T-helper 1 cell treated with Interleukin-12 subunit alpha and Interleukin-12 subunit beta and Interleukin-4 antibody, amounts not matched to agents 30 μg/mL and 1 μg/mL, for 36 hours (primary cell): Measurements from ENCODE around the gene ZSWIM9.

Experiments used
- H3K27ac Mint-ChIP-seq: one replicate; pipeline ENCODE4 v1.8.0; 2021; ENCODE audit warnings: mild to moderate bottlenecking, mixed read lengths
- H3K27me3 Mint-ChIP-seq: one replicate; pipeline ENCODE4 v1.8.0; 2021; ENCODE audit warnings: low read depth, mixed read lengths
- H3K36me3 Mint-ChIP-seq: one replicate; pipeline ENCODE4 v1.8.0; 2021; ENCODE audit warnings: low read depth, mixed read lengths
- H3K4me1 Mint-ChIP-seq: one replicate; pipeline ENCODE4 v1.8.0; 2021; ENCODE audit warnings: low read depth, mixed read lengths
- H3K4me3 Mint-ChIP-seq: one replicate; pipeline ENCODE4 v1.8.0; 2021; ENCODE audit warnings: mild to moderate bottlenecking, moderate library complexity, mixed read lengths
- H3K9me3 Mint-ChIP-seq: one replicate; pipeline ENCODE4 v1.8.0; 2021; ENCODE audit warnings: mixed read lengths

ZSWIM9 gene

GRCh38 chr19:48152551-48152950 is 17.9 kb upstream of the ZSWIM9 start:
- Mint-ChIP-seq H3K27me3 (no peaks in the 10 kb centered on the region), H3K36me3 (peaks cover 13% of the 10 kb centered on the region), H3K9me3 (no peaks in the 10 kb centered on the region), H3K27ac (no peak overlapping the region), H3K4me3 (no peak overlapping the region), H3K4me1 (peaks cover 2% of the 10 kb centered on the region)

GRCh38 chr19:48154003-48154402 is 16.5 kb upstream of the ZSWIM9 start:
- Mint-ChIP-seq H3K27me3 (no peaks in the 10 kb centered on the region), H3K27ac (no peak overlapping the region), H3K9me3 (no peaks in the 10 kb centered on the region), H3K4me3 (no peak overlapping the region), H3K36me3 (peaks cover 21% of the 10 kb centered on the region), H3K4me1 (peaks cover 2% of the 10 kb centered on the region)

- Mint-ChIP-seq H3K9me3 (no peaks in the 10 kb centered on the region), H3K27ac (no peak overlapping the region), H3K4me1 (no peaks in the 10 kb centered on the region), H3K4me3 (no peak overlapping the region), H3K27me3 (no peaks in the 10 kb centered on the region), H3K36me3 (peaks cover 38% of the 10 kb centered on the region)
Observed at GRCh38 chr19:48158210-48158790, 12.2 kb upstream of the ZSWIM9 start.

GRCh38 chr19:48168689-48169088 is 1.8 kb upstream of the ZSWIM9 start:
- peaks cover 21% of the 10 kb centered on the region for H3K4me1 Mint-ChIP-seq
- H3K9me3 Mint-ChIP-seq, result no peaks in the 10 kb centered on the region
- peaks cover 23% of the 10 kb centered on the region for H3K36me3 Mint-ChIP-seq
- peak overlapping the region; percentile 95 for H3K27ac Mint-ChIP-seq
- H3K27me3 Mint-ChIP-seq, result no peaks in the 10 kb centered on the region
- peak overlapping the region; percentile 95 for H3K4me3 Mint-ChIP-seq

GRCh38 chr19:48169578-48169938 is 922 bp upstream of the ZSWIM9 start:
- Mint-ChIP-seq H3K4me1 (peaks cover 23% of the 10 kb centered on the region), H3K27me3 (no peaks in the 10 kb centered on the region), H3K27ac (peak overlapping the region; percentile 95), H3K9me3 (no peaks in the 10 kb centered on the region), H3K4me3 (peak overlapping the region; percentile 95), H3K36me3 (peaks cover 23% of the 10 kb centered on the region)

GRCh38 chr19:48170817-48171347 is 402 bp downstream of the ZSWIM9 start:
- Mint-ChIP-seq H3K27me3 (no peaks in the 10 kb centered on the region), H3K27ac (peak overlapping the region; percentile 88)

GRCh38 chr19:48171710-48172109 is 1.2 kb downstream of the ZSWIM9 start:
- Mint-ChIP-seq H3K9me3 (no peaks in the 10 kb centered on the region), H3K4me3 (peak overlapping the region; percentile 95), H3K27me3 (no peaks in the 10 kb centered on the region), H3K4me1 (peaks cover 32% of the 10 kb centered on the region), H3K36me3 (peaks cover 26% of the 10 kb centered on the region), H3K27ac (no peak overlapping the region)

More at GRCh38 chr19:48170817-48171347, 402 bp downstream of the ZSWIM9 start:
- peaks cover 24% of the 10 kb centered on the region for H3K36me3 Mint-ChIP-seq
- peaks cover 30% of the 10 kb centered on the region for H3K4me1 Mint-ChIP-seq
- peak overlapping the region; percentile 95 for H3K4me3 Mint-ChIP-seq
- H3K9me3 Mint-ChIP-seq, result no peaks in the 10 kb centered on the region

- Mint-ChIP-seq H3K36me3 (peaks cover 36% of the 10 kb centered on the region), H3K4me1 (peaks cover 23% of the 10 kb centered on the region), H3K4me3 (no peak overlapping the region), H3K27me3 (no peaks in the 10 kb centered on the region), H3K27ac (no peak overlapping the region), H3K9me3 (no peaks in the 10 kb centered on the region)
Observed at GRCh38 chr19:48174445-48175030, 4.1 kb downstream of the ZSWIM9 start.

- peaks cover 39% of the 10 kb centered on the region for H3K36me3 Mint-ChIP-seq
- H3K9me3 Mint-ChIP-seq, result no peaks in the 10 kb centered on the region
- no peak overlapping the region for H3K4me3 Mint-ChIP-seq
- no peak overlapping the region for H3K27ac Mint-ChIP-seq
- H3K4me1 Mint-ChIP-seq, result peaks cover 23% of the 10 kb centered on the region
- H3K27me3 Mint-ChIP-seq, result no peaks in the 10 kb centered on the region
Observed at GRCh38 chr19:48175578-48175977, 5.1 kb downstream of the ZSWIM9 start.

GRCh38 chr19:48176226-48176625 is 5.7 kb downstream of the ZSWIM9 start:
- Mint-ChIP-seq H3K27ac (peak overlapping the region; percentile 57), H3K4me1 (peaks cover 18% of the 10 kb centered on the region), H3K36me3 (peaks cover 38% of the 10 kb centered on the region), H3K4me3 (no peak overlapping the region), H3K9me3 (peaks cover 3% of the 10 kb centered on the region), H3K27me3 (no peaks in the 10 kb centered on the region)

- Mint-ChIP-seq H3K4me1 (peaks cover 3% of the 10 kb centered on the region), H3K9me3 (peaks cover 10% of the 10 kb centered on the region), H3K27ac (no peak overlapping the region), H3K27me3 (no peaks in the 10 kb centered on the region), H3K36me3 (peaks cover 28% of the 10 kb centered on the region), H3K4me3 (no peak overlapping the region)
Observed at GRCh38 chr19:48181505-48181904, 11.0 kb downstream of the ZSWIM9 start.

- Mint-ChIP-seq H3K36me3 (peaks cover 23% of the 10 kb centered on the region), H3K4me1 (no peaks in the 10 kb centered on the region), H3K27ac (no peak overlapping the region), H3K4me3 (no peak overlapping the region), H3K27me3 (no peaks in the 10 kb centered on the region), H3K9me3 (peaks cover 10% of the 10 kb centered on the region)
Observed at GRCh38 chr19:48182434-48182833, 12.0 kb downstream of the ZSWIM9 start.

- no peaks in the 10 kb centered on the region for H3K27me3 Mint-ChIP-seq
- H3K27ac Mint-ChIP-seq, result no peak overlapping the region
- peaks cover 10% of the 10 kb centered on the region for H3K9me3 Mint-ChIP-seq
- peaks cover 23% of the 10 kb centered on the region for H3K36me3 Mint-ChIP-seq
- no peak overlapping the region for H3K4me3 Mint-ChIP-seq
- no peaks in the 10 kb centered on the region for H3K4me1 Mint-ChIP-seq
Observed at GRCh38 chr19:48183356-48183755, 12.9 kb downstream of the ZSWIM9 start.

GRCh38 chr19:48186015-48186414 is 15.5 kb downstream of the ZSWIM9 start:
- H3K36me3 Mint-ChIP-seq, result peaks cover 20% of the 10 kb centered on the region
- no peaks in the 10 kb centered on the region for H3K27me3 Mint-ChIP-seq
- H3K4me1 Mint-ChIP-seq, result no peaks in the 10 kb centered on the region
- H3K4me3 Mint-ChIP-seq, result no peak overlapping the region
- no peak overlapping the region for H3K27ac Mint-ChIP-seq
- H3K9me3 Mint-ChIP-seq, result peaks cover 9% of the 10 kb centered on the region

- peaks cover 15% of the 10 kb centered on the region for H3K36me3 Mint-ChIP-seq
- H3K4me1 Mint-ChIP-seq, result no peaks in the 10 kb centered on the region
- H3K9me3 Mint-ChIP-seq, result peaks cover 4% of the 10 kb centered on the region
- no peak overlapping the region for H3K27ac Mint-ChIP-seq
- H3K4me3 Mint-ChIP-seq, result no peak overlapping the region
- H3K27me3 Mint-ChIP-seq, result no peaks in the 10 kb centered on the region
Observed at GRCh38 chr19:48186541-48186991, 16.1 kb downstream of the ZSWIM9 start.
